Measurements from ENCODE around the gene PDE4D.

PDE4D gene

GRCh38 chr5:59628062-59628828, 265.3 kb downstream of the PDE4D start:
- no peaks in the 10 kb centered on the region for H3K4me1 Mint-ChIP-seq
- H3K27me3 Mint-ChIP-seq = no peaks in the 10 kb centered on the region
- H3K27ac Mint-ChIP-seq = no peak overlapping the region
- H3K36me3 Mint-ChIP-seq = peaks cover 2% of the 10 kb centered on the region
- H3K9me3 Mint-ChIP-seq = peaks cover 5% of the 10 kb centered on the region
- H3K4me3 Mint-ChIP-seq = no peak overlapping the region

- Mint-ChIP-seq H3K4me1 (no peaks in the 10 kb centered on the region), H3K27me3 (no peaks in the 10 kb centered on the region), H3K4me3 (no peak overlapping the region), H3K27ac (no peak overlapping the region), H3K9me3 (no peaks in the 10 kb centered on the region), H3K36me3 (no peaks in the 10 kb centered on the region)
These were observed 268.6 kb downstream of the PDE4D start for GRCh38 chr5:59624898-59625297.

- Mint-ChIP-seq H3K9me3 (peaks cover 3% of the 10 kb centered on the region), H3K4me1 (no peaks in the 10 kb centered on the region), H3K36me3 (no peaks in the 10 kb centered on the region), H3K27ac (no peak overlapping the region), H3K27me3 (no peaks in the 10 kb centered on the region), H3K4me3 (no peak overlapping the region)
These were observed 270.7 kb downstream of the PDE4D start for GRCh38 chr5:59622848-59623247.

- H3K4me3 Mint-ChIP-seq = no peak overlapping the region
- peaks cover 4% of the 10 kb centered on the region for H3K9me3 Mint-ChIP-seq
- H3K27me3 Mint-ChIP-seq = no peaks in the 10 kb centered on the region
- no peaks in the 10 kb centered on the region for H3K4me1 Mint-ChIP-seq
- H3K36me3 Mint-ChIP-seq = no peaks in the 10 kb centered on the region
- no peak overlapping the region for H3K27ac Mint-ChIP-seq
These were observed 272.0 kb downstream of the PDE4D start for GRCh38 chr5:59621477-59621876.

- no peak overlapping the region for H3K27ac Mint-ChIP-seq
- peaks cover 4% of the 10 kb centered on the region for H3K9me3 Mint-ChIP-seq
- no peaks in the 10 kb centered on the region for H3K27me3 Mint-ChIP-seq
- H3K4me1 Mint-ChIP-seq = no peaks in the 10 kb centered on the region
- H3K4me3 Mint-ChIP-seq = no peak overlapping the region
- H3K36me3 Mint-ChIP-seq = no peaks in the 10 kb centered on the region
These were observed 272.9 kb downstream of the PDE4D start for GRCh38 chr5:59620535-59621212.

GRCh38 chr5:59618644-59619043, 274.9 kb downstream of the PDE4D start:
- Mint-ChIP-seq H3K9me3 (peaks cover 4% of the 10 kb centered on the region), H3K4me1 (no peaks in the 10 kb centered on the region), H3K27ac (no peak overlapping the region), H3K27me3 (no peaks in the 10 kb centered on the region), H3K4me3 (no peak overlapping the region), H3K36me3 (no peaks in the 10 kb centered on the region)

- H3K36me3 Mint-ChIP-seq = no peaks in the 10 kb centered on the region
- no peaks in the 10 kb centered on the region for H3K27me3 Mint-ChIP-seq
- H3K9me3 Mint-ChIP-seq = peaks cover 4% of the 10 kb centered on the region
- no peak overlapping the region for H3K27ac Mint-ChIP-seq
- H3K4me3 Mint-ChIP-seq = no peak overlapping the region
- no peaks in the 10 kb centered on the region for H3K4me1 Mint-ChIP-seq
These were observed 276.2 kb downstream of the PDE4D start for GRCh38 chr5:59617186-59617771.

GRCh38 chr5:59616413-59616812, 277.1 kb downstream of the PDE4D start:
- H3K27ac Mint-ChIP-seq = no peak overlapping the region
- H3K36me3 Mint-ChIP-seq = no peaks in the 10 kb centered on the region
- peaks cover 4% of the 10 kb centered on the region for H3K9me3 Mint-ChIP-seq
- H3K4me3 Mint-ChIP-seq = no peak overlapping the region
- no peaks in the 10 kb centered on the region for H3K27me3 Mint-ChIP-seq
- H3K4me1 Mint-ChIP-seq = no peaks in the 10 kb centered on the region

- H3K36me3 Mint-ChIP-seq = no peaks in the 10 kb centered on the region
- H3K4me3 Mint-ChIP-seq = no peak overlapping the region
- no peaks in the 10 kb centered on the region for H3K4me1 Mint-ChIP-seq
- H3K27ac Mint-ChIP-seq = no peak overlapping the region
- H3K27me3 Mint-ChIP-seq = no peaks in the 10 kb centered on the region
- peaks cover 4% of the 10 kb centered on the region for H3K9me3 Mint-ChIP-seq
These were observed 278.3 kb downstream of the PDE4D start for GRCh38 chr5:59615272-59615671.

- Mint-ChIP-seq H3K4me1 (no peaks in the 10 kb centered on the region), H3K36me3 (no peaks in the 10 kb centered on the region), H3K9me3 (no peaks in the 10 kb centered on the region), H3K27ac (no peak overlapping the region), H3K27me3 (peaks cover 5% of the 10 kb centered on the region), H3K4me3 (no peak overlapping the region)
These were observed 283.8 kb downstream of the PDE4D start for GRCh38 chr5:59609501-59610265.

- Mint-ChIP-seq H3K4me1 (no peaks in the 10 kb centered on the region), H3K9me3 (no peaks in the 10 kb centered on the region), H3K4me3 (no peak overlapping the region), H3K27me3 (peaks cover 5% of the 10 kb centered on the region), H3K27ac (no peak overlapping the region), H3K36me3 (no peaks in the 10 kb centered on the region)
These were observed 284.8 kb downstream of the PDE4D start for GRCh38 chr5:59608745-59609144.

GRCh38 chr5:59607138-59607765, 286.3 kb downstream of the PDE4D start:
- no peak overlapping the region for H3K4me3 Mint-ChIP-seq
- no peaks in the 10 kb centered on the region for H3K36me3 Mint-ChIP-seq
- no peaks in the 10 kb centered on the region for H3K9me3 Mint-ChIP-seq
- no peaks in the 10 kb centered on the region for H3K4me1 Mint-ChIP-seq
- no peak overlapping the region for H3K27ac Mint-ChIP-seq
- peaks cover 5% of the 10 kb centered on the region for H3K27me3 Mint-ChIP-seq

- H3K4me3 Mint-ChIP-seq = no peak overlapping the region
- no peaks in the 10 kb centered on the region for H3K9me3 Mint-ChIP-seq
- H3K36me3 Mint-ChIP-seq = no peaks in the 10 kb centered on the region
- no peak overlapping the region for H3K27ac Mint-ChIP-seq
- H3K4me1 Mint-ChIP-seq = no peaks in the 10 kb centered on the region
- H3K27me3 Mint-ChIP-seq = peaks cover 5% of the 10 kb centered on the region
These were observed 287.6 kb downstream of the PDE4D start for GRCh38 chr5:59605915-59606314.

- H3K36me3 Mint-ChIP-seq = no peaks in the 10 kb centered on the region
- H3K27ac Mint-ChIP-seq = no peak overlapping the region
- H3K9me3 Mint-ChIP-seq = no peaks in the 10 kb centered on the region
- H3K27me3 Mint-ChIP-seq = peaks cover 5% of the 10 kb centered on the region
- no peaks in the 10 kb centered on the region for H3K4me1 Mint-ChIP-seq
- no peak overlapping the region for H3K4me3 Mint-ChIP-seq
These were observed 289.4 kb downstream of the PDE4D start for GRCh38 chr5:59604111-59604510.

- H3K27me3 Mint-ChIP-seq = no peaks in the 10 kb centered on the region
- H3K4me3 Mint-ChIP-seq = no peak overlapping the region
- H3K36me3 Mint-ChIP-seq = no peaks in the 10 kb centered on the region
These were observed 292.5 kb downstream of the PDE4D start for GRCh38 chr5:59600998-59601397.

More at GRCh38 chr5:59600998-59601397, 292.5 kb downstream of the PDE4D start:
- Mint-ChIP-seq H3K9me3 (no peaks in the 10 kb centered on the region), H3K27ac (no peak overlapping the region), H3K4me1 (no peaks in the 10 kb centered on the region)

Data from activated naive CD4-positive, alpha-beta T cell treated with anti-CD3 and anti-CD28 coated beads, Interleukin-2, amount 50 U/mL, for 24 hours (primary cell).